HG02938 (cell line): ENCODE data around the gene HS6ST3.
"Not testable (repeated sequence)": the region's sequence is repeated elsewhere in the genome, so short reads cannot be mapped to it uniquely, and the experiment has no call there.

ENCODE experiments used
- ATAC-seq: cut with Tn5 transposase; IDR thresholded peaks from one replicate; pipeline ENCODE4 v1.9.1; 2021; ENCODE audit warnings: mild to moderate bottlenecking, moderate library complexity; ENCODE audit not compliant: unreplicated experiment

The HS6ST3 gene

DNA sequence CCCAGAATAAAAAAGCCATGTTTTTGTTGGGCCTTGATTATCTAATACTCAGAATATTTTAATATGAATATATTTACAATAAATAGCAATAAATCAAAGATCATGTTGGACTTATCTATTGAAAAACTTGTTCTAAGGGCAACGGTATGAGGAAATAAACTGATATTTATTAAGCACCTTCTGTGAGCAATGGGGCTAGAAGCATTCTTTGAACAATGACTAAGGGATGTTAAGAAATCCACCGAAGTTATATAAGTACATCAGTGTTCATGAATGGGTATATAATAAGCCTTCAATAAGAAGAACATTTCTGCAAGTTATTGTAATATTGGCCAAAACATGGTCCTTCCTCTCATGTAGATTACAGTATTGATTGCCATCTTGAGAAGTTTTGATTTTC lies 682.5 kb downstream of the HS6ST3 start:
- ATAC-seq, result no peak

DNA sequence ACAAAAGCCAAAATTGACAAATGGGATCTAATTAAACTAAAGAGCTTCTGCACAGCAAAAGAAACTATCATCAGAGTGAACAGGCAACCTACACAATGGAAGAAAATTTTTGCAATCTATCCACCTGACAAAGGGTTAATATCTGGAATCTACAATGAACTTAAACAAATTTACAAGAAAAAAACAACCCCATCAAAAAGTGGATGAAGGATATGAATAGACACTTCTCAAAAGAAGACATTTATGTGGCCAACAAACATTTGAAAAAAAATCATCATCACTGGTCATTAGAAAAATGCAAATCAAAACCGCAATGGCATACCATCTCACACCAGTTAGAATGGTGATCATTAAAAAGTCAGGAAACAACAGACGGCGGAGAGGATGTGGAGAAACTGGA lies 688.4 kb downstream of the HS6ST3 start:
- not testable (repeated sequence) for ATAC-seq

GRCh38 chr13:96779691-96780090 lies 689.8 kb downstream of the HS6ST3 start:
- ATAC-seq, result no peak

- ATAC-seq, result no peak
These were observed 690.2 kb downstream of the HS6ST3 start for GRCh38 chr13:96780105-96780504.

- no peak for ATAC-seq
These were observed 691.2 kb downstream of the HS6ST3 start for GRCh38 chr13:96781141-96781540.

DNA sequence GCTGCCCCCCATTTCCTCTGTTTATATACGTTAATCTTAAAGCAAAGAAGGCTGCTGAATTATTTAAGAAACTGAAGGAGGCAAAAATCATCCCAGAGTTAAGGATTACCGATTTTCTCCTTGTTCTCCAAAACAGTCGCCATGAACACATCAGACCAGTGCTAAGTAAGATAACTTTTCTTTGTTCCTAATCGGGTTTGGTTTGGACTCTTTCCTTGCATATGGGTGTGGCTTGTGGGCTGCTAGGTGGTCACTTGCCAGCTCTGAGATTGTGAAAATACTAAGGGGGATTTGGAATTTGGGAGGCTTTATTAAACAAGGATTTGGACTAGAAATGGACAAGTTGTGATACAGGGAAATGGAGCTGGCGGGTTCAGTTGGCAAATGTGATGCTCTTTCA lies 692.3 kb downstream of the HS6ST3 start:
- ATAC-seq, result no peak

DNA sequence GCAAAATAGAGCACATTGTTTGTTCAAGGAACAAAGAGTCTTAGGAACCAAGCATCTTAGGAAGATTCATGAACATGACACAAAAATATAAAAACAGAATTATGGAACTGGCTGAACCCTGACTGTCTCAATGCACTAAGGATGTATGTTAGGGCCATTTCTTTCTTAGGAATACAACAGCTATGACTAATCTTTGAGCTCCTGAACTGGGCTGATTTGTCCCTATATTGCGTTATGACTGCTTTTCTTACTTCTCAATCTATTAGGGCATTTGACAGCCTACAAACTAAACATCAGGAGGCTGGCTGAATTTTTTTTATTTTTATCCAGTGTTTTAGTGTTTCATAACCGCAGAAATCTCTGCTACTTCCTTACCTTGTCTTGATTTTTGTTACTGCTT lies 693.1 kb downstream of the HS6ST3 start:
- no peak for ATAC-seq

DNA sequence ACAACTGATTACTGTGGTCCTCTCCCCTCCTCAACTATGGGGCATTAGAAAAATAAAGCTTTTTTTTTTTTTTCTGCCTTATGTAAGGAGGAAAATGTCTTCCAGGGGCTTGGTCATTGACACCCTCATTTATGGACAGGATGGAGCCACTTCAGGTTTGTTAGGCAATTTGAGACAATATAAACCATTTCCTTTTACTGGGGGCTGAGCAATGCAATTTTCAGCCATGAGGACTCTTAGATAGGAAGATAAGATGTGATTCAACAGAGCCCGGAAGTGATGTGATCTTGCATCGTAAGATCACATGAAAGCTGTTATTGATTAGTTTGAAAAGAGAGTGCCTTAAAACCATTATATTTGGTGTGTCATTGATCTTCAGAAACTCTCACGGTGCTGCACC lies 693.6 kb downstream of the HS6ST3 start:
- no peak for ATAC-seq

- no peak for ATAC-seq
These were observed 696.1 kb downstream of the HS6ST3 start for GRCh38 chr13:96785986-96786385.

- ATAC-seq, result no peak
These were observed 702.3 kb downstream of the HS6ST3 start for GRCh38 chr13:96792188-96792587.

DNA sequence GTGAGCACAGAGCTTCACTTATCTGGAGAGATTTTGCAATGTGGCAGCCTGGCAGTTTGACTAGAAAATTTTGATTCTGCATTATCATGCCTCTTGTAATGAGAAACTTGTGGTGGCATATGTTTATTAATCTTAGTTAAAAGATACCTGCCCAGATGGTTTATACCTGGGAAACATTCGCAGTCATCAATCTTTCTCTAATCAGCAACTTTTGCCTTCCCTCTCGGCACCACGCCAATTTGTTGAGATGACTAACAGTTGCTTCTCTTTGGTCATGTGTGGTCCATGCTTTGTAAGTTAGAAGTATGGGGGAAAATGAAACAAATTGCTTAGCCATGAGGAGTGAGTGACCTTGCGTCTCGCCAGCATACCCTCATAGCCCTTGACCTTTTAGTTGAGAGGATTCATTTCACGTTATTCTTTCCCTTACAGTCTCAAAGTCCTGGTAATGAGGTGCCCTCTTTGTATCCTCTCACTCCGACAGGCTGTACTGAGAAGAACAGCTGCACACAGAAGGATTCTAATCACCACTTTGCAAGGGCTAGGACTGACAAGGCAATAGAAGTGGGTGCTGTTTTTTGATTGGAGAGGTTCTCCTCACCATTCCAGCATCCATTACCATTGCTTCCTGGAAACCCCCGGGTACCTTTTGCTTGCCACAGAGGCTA lies 703.0 kb downstream of the HS6ST3 start:
- no peak for ATAC-seq

- no peak for ATAC-seq
These were observed 703.5 kb downstream of the HS6ST3 start for GRCh38 chr13:96793404-96793755.

DNA sequence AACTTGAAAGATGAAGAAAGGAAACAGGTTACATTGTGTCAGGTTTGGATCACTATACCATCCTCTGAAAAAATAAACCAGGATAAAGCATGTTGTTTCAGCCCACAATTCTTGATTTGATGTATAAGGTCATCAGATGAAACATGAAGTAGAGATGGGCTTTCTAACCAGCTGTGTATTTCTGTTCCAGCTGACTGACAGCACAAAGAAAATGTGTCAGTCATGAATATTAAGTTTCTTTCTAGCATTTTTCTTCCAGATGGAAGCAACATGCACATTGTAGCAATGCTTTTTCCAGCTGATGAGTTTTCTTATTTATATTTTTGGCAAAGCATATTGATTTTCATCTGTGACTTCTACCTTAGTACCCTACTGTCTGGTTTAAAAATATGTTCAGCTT lies 704.8 kb downstream of the HS6ST3 start:
- no peak for ATAC-seq

- ATAC-seq, result no peak
These were observed 705.8 kb downstream of the HS6ST3 start for GRCh38 chr13:96795670-96796069.

DNA sequence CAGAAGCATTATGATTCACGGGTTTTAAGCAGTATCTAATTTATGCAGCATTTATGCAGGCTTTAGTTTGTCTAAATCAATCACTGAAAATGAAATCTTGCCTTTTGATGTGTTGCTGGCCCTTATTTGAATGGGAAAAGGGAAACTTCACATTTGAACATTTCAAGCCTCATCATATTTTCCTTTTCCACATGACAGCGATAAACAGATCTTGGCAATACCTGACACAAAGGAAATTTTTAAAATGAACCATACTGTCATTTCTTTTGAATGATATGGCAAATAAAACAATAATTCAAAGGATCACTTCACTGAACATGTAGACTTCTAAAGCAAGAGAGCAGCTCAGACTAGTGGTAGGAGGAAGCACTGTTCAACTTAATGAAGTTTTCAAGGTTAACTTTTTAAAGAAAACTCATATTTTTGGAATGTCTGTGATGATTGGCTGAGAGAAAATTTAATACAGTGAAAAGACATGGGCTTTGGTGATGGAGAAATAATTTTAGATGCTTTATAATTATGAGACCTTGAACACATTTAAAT lies 706.3 kb downstream of the HS6ST3 start:
- ATAC-seq, result no peak

GRCh38 chr13:96797136-96797535 lies 707.2 kb downstream of the HS6ST3 start:
- no peak for ATAC-seq

GRCh38 chr13:96803456-96804100 lies 713.7 kb downstream of the HS6ST3 start:
- ATAC-seq, result no peak

- no peak for ATAC-seq
These were observed 714.3 kb downstream of the HS6ST3 start for GRCh38 chr13:96804174-96804573.

GRCh38 chr13:96806746-96807145 lies 716.8 kb downstream of the HS6ST3 start:
- ATAC-seq, result no peak

- ATAC-seq, result no peak
These were observed 719.6 kb downstream of the HS6ST3 start for GRCh38 chr13:96809366-96810096.

- no peak for ATAC-seq
These were observed 720.2 kb downstream of the HS6ST3 start for GRCh38 chr13:96810104-96810503.

GRCh38 chr13:96811049-96811448 lies 721.1 kb downstream of the HS6ST3 start:
- ATAC-seq, result no peak
